Measurements from ENCODE around the gene IL27RA.
A peak's percentile ranks its signal among the peaks of the same experiment; 100 is the strongest.

IL27RA gene

DNA sequence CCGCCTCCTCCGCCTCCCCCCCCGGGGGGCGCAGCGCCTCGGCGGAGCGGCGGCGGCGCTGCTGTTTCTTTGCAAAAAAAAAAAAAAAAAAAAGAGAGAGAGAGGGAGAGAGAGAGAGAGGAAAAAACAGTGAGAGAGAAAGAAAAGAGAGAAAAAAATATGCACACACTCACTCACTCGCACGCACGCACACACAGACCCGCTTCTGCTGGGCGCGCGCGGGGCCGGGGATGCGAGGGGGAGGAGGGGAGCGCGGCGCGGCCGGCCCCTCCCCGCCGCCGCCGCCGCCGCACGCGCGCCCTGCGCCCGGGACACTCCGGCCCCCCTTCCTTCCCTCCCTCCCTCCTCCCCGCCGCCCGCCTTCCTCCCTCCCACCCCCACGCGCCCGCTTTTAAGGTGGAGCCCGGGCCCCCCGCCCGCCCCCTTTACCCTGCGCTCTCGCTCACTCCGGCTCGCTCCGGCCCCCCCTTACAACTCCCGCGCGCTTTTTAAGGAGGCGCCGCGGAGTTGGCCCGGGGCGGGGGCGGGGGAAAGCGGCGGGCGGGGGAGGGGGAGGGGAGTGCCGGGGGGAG is 59.0 kb downstream of the IL27RA start, which contains the start of gene SAMD1:
Gene SAMD1, minus strand, starts transcription at position 243 of the 572 bp plus-strand sequence.
- peak; percentile 34 for DNase-seq

DNA sequence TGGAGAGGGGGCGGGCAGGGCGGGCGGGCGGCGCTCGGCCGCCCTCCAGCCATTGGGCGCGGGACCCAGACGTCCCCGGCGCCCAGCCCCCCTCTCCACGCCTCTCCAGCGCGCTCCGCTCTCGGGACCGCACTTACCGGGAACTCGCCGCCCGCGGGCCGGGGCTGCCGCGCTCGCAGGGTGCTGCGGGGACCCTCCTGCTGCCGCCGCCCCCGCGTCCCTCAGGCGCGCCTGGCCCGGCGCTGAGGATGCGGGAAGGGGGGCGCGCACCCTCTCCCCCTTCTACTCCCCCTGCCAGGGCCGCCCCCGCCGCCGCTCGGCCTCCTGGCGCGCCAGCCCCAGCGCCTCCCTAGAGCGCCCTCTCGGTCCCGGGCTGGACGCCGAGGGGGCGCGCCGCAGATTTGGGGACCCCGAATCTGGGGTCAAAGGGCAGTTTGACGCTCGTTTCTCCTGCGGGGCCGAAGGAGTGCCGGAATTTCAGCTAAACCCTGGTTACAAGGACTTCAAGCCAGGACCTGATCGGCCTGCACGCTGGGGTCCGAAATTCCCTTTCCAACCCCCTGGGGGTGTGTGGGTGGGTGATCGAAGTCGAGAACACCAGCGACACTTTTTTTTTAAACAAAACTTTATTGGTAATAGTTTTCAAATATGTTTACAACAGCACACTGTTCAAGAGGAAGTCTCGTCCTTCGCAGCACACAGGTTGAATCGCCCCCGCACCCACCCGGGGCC is 59.7 kb downstream of the IL27RA start:
- DNase-seq = peak; percentile 27

DNA sequence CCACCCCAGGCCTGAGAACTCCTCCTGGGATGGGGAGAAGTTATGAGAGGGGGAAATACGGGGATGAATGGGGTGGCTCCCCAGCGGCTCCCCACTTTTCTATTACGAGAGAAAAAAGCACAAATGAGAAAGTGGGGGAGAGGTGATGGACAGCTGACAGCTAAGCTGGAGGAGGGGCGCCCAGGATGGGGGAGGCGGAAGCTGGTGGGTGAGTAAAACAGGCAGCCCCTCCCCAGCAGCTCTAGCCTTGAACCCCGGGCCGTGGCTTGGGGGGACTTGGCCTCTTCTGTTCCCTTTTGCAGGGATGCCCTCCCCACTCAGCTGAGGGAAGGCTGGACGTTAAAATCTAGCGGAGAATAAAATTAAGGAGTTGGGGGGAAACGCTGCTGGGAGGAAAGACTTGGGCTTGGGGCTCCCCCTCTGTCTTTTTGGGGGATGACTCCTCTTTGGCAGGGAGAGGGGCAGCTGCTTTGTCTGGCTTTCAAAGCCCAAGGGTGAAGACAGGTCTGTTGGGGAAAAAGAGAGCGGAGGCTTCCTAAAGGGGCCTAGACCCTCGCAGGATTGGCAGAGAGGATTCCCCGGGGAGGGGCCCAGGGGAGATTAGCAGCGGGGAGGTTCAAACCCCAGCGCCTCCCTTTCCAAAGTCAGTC is 60.4 kb downstream of the IL27RA start:
- DNase-seq = no peak

DNA sequence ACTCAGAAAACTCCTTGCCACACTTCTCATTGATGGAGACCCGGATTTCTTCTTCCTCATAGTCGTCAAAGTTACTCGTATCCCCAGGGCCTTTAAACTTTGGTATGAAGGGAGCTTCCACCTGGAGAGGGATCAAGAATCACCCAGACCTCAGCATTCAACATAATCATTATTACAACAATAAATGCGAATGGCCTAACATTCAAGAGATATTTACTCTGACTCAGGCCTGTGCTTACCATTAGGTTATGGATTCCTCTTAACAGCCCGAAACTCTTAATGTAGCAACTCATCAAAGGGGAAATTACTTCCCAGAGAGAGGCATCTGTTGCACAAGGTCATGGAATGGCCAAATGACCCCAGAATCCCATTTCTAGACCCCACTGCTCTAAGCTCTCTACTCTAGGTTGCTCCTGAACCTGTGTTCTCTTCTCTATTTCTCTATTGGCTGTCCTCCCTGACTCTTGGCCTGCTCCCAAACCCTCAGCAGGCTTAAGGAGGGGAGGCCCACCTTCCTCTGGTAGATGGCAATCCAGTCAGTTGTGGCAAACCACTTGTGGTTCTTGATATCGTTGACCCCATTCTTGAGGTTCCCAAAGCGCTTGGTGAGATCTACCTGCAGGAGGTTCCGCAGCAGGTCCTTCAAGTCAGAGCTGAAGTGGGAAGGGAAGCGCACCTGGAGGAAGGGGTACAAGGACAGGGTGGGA is 61.7 kb downstream of the IL27RA start:
- no peak for DNase-seq

DNA sequence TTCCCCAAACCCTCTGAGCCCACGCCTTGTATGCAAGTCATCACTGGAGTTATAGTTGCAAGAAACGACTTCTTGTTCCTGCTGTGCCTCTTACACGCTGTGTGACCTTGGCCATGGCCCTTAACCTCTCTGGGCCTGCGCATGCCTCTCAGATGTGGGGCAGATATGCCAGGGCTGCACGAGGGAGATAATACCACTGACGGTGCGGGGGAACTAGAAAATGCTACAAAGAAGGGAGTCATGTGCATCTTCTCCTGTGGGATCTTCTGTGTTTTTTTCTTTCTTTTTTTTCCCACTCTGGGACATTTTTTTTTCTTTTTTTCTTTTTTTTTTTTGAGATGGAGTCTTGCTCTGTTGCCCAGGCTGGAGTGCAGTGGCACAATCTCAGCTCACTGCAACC is 63.3 kb downstream of the IL27RA start:
- DNase-seq = no peak

DNA sequence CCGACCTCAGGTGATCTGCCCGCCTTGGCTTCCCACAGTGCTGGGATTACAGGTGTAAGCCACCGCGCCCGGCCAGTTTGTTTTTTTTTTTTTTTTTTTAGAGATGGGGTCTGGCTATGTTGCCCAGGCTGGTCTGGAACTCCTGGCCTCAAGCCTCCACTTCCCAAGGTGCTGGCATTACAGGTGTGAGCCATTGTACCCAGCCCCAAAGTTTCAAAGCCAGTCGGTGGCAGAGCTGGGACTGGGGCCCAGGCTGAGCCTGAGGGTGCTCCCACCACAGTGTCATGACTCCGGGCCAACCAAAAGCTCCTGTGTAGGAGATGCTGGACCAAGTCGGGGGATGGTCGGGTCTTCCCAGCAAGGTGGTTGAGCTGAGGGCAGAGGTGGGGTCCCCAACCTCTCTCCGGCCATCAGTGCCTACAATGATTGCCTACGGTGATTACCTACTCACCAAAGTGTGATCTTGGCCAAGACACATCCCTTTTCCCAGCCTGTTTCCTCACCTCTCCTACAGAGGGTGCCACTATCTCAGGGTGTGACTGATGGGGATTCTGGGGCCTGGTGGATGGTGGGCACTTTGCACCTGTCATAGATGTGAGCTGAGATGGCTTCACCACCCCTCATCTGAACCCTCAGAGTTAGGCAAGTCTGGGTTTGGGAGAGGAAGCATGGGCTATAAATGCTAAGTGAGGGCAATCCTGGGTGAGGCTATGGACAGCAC is 64.9 kb downstream of the IL27RA start:
- DNase-seq = no peak

DNA sequence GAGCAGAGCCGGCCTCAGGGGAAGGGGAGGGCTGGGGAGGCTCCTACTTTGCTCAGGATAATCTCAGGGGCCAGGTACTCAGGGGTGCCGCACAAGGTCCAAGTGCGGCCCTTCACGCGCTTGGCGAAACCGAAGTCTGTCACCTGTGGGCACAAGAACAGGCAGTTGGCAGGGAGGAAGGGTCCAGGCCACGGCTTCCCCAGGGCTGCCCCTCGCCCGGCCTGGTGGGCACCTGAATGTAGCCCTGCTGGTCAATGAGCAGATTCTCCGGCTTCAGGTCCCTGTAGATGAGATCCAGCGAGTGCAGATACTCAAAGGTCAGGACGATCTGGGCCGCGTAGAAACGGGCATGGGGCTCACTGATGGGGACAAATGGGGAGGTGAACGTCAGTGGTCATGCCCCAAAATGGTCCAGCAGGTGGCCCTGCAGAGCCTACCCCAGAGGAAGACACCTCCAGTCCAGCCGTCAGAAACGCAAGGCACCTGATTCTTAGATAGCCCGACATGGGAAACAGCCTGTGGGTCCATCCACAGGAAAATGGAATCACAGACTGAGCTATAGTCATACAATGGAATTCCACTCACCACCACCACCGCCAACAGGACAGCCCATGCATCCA is 66.1 kb downstream of the IL27RA start:
- no peak for DNase-seq

DNA sequence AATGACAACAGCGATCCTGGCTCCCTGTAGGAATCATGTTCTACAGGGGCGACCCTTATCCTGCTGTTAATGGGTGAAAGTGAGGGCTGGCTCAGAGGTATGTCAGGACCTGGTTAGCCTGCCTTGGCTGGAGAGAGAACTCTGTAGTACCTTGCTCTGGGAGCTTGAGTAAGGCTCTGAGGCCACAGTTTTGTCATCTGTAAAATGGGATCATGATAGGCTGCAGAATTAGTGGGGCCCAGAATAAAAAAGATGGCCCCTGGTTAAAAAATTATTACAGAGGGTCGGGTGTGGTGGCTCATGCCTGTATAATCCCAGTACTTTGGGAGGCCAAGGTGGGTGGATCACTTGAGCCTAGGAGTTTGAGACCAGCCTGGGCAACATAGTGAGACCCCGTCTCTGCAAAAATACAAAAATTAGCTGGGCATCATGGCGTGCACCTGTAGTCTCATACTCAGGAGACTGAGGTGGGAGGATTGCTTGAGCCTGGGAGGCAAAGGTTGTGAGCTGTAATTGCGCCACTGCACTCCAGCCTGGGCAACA is 69.5 kb downstream of the IL27RA start:
- DNase-seq = no peak

DNA sequence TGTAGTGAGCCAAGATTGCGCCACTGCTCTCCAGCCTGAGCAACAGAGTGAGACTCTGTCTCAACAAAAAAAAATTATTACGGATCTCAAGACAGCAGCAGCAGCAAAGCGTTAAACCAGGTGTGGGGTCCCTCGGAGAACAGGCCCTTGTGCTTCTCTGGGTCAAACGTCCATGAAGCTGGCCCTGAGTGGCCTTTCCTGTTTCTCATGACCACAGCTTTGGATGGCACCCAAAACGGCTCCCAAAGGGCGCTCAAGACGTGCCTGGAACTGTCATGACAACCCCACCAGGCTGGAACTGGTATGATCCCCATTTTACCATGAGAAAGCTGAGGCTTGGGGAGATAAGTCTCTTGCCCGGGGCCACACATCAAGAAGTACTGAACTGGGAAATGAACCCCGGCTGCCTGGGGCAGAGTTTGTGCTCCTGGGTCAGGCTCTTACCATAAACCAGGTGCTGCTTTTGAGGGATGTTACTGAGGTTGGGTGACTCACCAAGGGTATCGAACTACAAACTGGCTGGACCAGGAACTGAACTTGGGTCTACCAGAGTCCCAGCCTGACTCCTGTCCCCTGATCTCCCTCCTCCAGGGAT is 70.6 kb downstream of the IL27RA start:
- no peak for DNase-seq

DNA sequence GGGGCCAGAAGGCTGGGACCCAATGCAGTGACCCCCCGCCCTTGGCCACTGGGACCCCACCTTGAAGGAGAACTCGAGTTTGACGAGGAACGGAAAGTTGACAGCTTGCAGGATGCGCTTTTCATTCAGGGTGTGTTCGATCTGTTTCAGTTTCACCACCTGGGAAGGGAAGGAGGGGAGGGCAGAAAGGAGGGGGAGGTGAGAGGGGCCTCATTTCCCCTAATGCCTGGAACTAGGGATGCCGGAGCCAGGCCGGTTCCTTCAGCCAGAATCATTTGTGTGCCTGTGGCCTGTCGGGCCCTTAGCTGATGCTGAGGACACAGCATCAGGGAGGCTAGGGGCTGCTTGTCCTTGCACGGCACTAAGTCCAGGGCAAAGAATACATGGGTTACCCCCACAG is 71.2 kb downstream of the IL27RA start:
- no peak for DNase-seq
